Hepatocyte (in vitro differentiated cells): ENCODE data around the gene SPATS2. TPM values are rescaled to one million over a fixed set of nuclear protein-coding genes. Genes with fewer than 3 reads are reported as not detected.

Experiments used
- DNase-seq: peaks from one replicate; pipeline ENCODE4 v3.0.0-alpha.2; 2016; ENCODE audit warnings: low spot score
- H2AFZ ChIP-seq: fragments of 200-600 bp; sonication (generic); 2 replicates; pipeline ENCODE4 v1.6.0; 2016; ENCODE audit warnings: antibody characterized with exemption, mild to moderate bottlenecking
- H3K27ac ChIP-seq: fragments of 200-600 bp; sonication (generic); 2 replicates; pipeline ENCODE4 v1.5.1; 2016; ENCODE audit warnings: mild to moderate bottlenecking
- H3K27me3 ChIP-seq: fragments of 200-600 bp; sonication (generic); 2 replicates; pipeline ENCODE4 v1.6.1; 2016
- H3K36me3 ChIP-seq: fragments of 200-600 bp; sonication (generic); replicated peaks from 2 replicates; pipeline ENCODE4 v1.5.1; 2016; ENCODE audit warnings: low read depth; ENCODE audit not compliant: insufficient read depth
- H3K4me1 ChIP-seq: fragments of 200-600 bp; sonication (generic); 2 replicates; pipeline ENCODE4 v1.5.1; 2016; ENCODE audit warnings: mild to moderate bottlenecking, moderate library complexity; ENCODE audit not compliant: insufficient read depth
- H3K4me2 ChIP-seq: fragments of 200-600 bp; sonication (generic); 2 replicates; pipeline ENCODE4 v1.6.0; 2016
- H3K4me3 ChIP-seq: fragments of 200-600 bp; sonication (generic); 2 replicates; pipeline ENCODE4 v1.5.1; 2016; ENCODE audit warnings: mild to moderate bottlenecking
- H3K79me2 ChIP-seq: fragments of 200-600 bp; sonication (generic); 2 replicates; pipeline ENCODE4 v1.6.0; 2017; ENCODE audit warnings: mild to moderate bottlenecking
- H3K9me2 ChIP-seq: fragments of 200-600 bp; sonication (generic); replicated peaks from 2 replicates; pipeline ENCODE4 v1.6.0; 2017; ENCODE audit warnings: mild to moderate bottlenecking; ENCODE audit not compliant: insufficient read depth
- H3K9me3 ChIP-seq: fragments of 200-600 bp; sonication (generic); 2 replicates; pipeline ENCODE4 v1.5.1; 2016; ENCODE audit warnings: low read depth, mild to moderate bottlenecking
- H4K20me1 ChIP-seq: fragments of 200-600 bp; sonication (generic); 2 replicates; pipeline ENCODE4 v1.6.0; 2016; ENCODE audit warnings: mild to moderate bottlenecking; ENCODE audit not compliant: insufficient read depth, poor library complexity, severe bottlenecking
- CTCF ChIP-seq: fragments of 200-600 bp; sonication (generic); IDR thresholded peaks from 2 replicates; pipeline ENCODE4 v1.5.1; 2016; ENCODE audit warnings: antibody characterized with exemption, mild to moderate bottlenecking; ENCODE audit not compliant: poor library complexity
- EZH2 ChIP-seq: fragments of 200-600 bp; sonication (generic); IDR thresholded peaks from 2 replicates; pipeline ENCODE4 v1.6.1; 2016; ENCODE audit warnings: antibody characterized with exemption, mild to moderate bottlenecking, borderline replicate concordance
- EZH2phosphoT487 ChIP-seq: fragments of 200-600 bp; sonication (generic); IDR thresholded peaks from one replicate; pipeline ENCODE4 v1.6.1; 2018; ENCODE audit warnings: antibody characterized with exemption, mild to moderate bottlenecking, low read depth, moderate library complexity; ENCODE audit not compliant: unreplicated experiment, severe bottlenecking
- WGBS: methylation state at CpG from one replicate; pipeline ENCODE4 v1.1.6; 2016; ENCODE audit warnings: low lambda C conversion rate; ENCODE audit errors: missing lambda C conversion rate; 5-methylcytosine and 5-hydroxymethylcytosine counted together
- polyA plus RNA-seq: library from polyadenylated mRNA; unstranded; fragments of >200 nt; fragmentation: Nextera tagmentation; extraction: Ambion mirVana; gene quantifications from 2 replicates; pipeline ENCODE4 v1.2.1, GENCODE V29; 2016
- total RNA-seq: library from RNA; depleted of rRNA; stranded (reverse); fragments of >200 nt; gene quantifications from 2 replicates; pipeline ENCODE4 v1.2.3, GENCODE V29; 2014

SPATS2 gene
- total and polyA plus RNA-seq, 2 experiments from 2014 or later, result 24.9 to 39.8 TPM

- Histone ChIP-seq H3K36me3 (no peaks in the 10 kb centered on the region), H3K9me2 (no peaks in the 10 kb centered on the region), H3K9me3 (no peaks in the 10 kb centered on the region), H3K27me3 (no peaks in the 10 kb centered on the region), H2AFZ (no peak overlapping the region), H4K20me1 (no peaks in the 10 kb centered on the region), H3K27ac (no peak overlapping the region), H3K4me3 (no peak overlapping the region), H3K79me2 (no peaks in the 10 kb centered on the region), H3K4me1 (peaks cover 3% of the 10 kb centered on the region), H3K4me2 (no peak overlapping the region)
- no peak for DNase-seq
- 94% methylated on average over 2 of the region's 2 CpGs for WGBS
- TF ChIP-seq EZH2phosphoT487, result no peak
- TF ChIP-seq EZH2, result no peak
- no peak for TF ChIP-seq CTCF
Observed at GRCh38 chr12:49487605-49488004, 120.3 kb downstream of the SPATS2 start.

- Histone ChIP-seq H3K27ac (no peak overlapping the region), H3K4me1 (no peaks in the 10 kb centered on the region), H4K20me1 (no peaks in the 10 kb centered on the region), H3K9me2 (no peaks in the 10 kb centered on the region), H3K79me2 (no peaks in the 10 kb centered on the region), H3K4me2 (no peak overlapping the region), H3K9me3 (no peaks in the 10 kb centered on the region), H2AFZ (no peak overlapping the region), H3K4me3 (no peak overlapping the region), H3K36me3 (no peaks in the 10 kb centered on the region), H3K27me3 (no peaks in the 10 kb centered on the region)
- 97% methylated on average over 3 of the region's 3 CpGs for WGBS
- no peak for DNase-seq
- no peak for TF ChIP-seq EZH2
- TF ChIP-seq CTCF, result no peak
- no peak for TF ChIP-seq EZH2phosphoT487
Observed at GRCh38 chr12:49489154-49489553, 121.9 kb downstream of the SPATS2 start.

GRCh38 chr12:49489720-49490119, 122.5 kb downstream of the SPATS2 start:
- H3K4me1 ChIP-seq, result no peaks in the 10 kb centered on the region
- H3K9me3 ChIP-seq, result no peaks in the 10 kb centered on the region
- H3K9me2 ChIP-seq, result no peaks in the 10 kb centered on the region
- no peaks in the 10 kb centered on the region for H3K27me3 ChIP-seq
- no peaks in the 10 kb centered on the region for H4K20me1 ChIP-seq
- TF ChIP-seq CTCF (no peak), EZH2 (no peak), EZH2phosphoT487 (no peak)
- WGBS, result 88% methylated on average over 4 of the region's 4 CpGs
- H3K4me2 ChIP-seq, result no peak overlapping the region
- no peaks in the 10 kb centered on the region for H3K79me2 ChIP-seq
- no peak for DNase-seq
- no peak overlapping the region for H2AFZ ChIP-seq
- no peak overlapping the region for H3K4me3 ChIP-seq
- H3K27ac ChIP-seq, result no peak overlapping the region
- H3K36me3 ChIP-seq, result no peaks in the 10 kb centered on the region

GRCh38 chr12:49491823-49492222, 124.6 kb downstream of the SPATS2 start:
- Histone ChIP-seq H3K4me1 (no peaks in the 10 kb centered on the region), H4K20me1 (no peaks in the 10 kb centered on the region), H2AFZ (no peak overlapping the region), H3K4me3 (no peak overlapping the region), H3K27me3 (no peaks in the 10 kb centered on the region), H3K9me2 (no peaks in the 10 kb centered on the region), H3K36me3 (no peaks in the 10 kb centered on the region), H3K79me2 (no peaks in the 10 kb centered on the region), H3K4me2 (no peak overlapping the region), H3K27ac (peak overlapping the region; percentile 45), H3K9me3 (no peaks in the 10 kb centered on the region)
- peak; percentile 47 for DNase-seq
- TF ChIP-seq EZH2phosphoT487 (no peak), EZH2 (no peak), CTCF (no peak)
- 77% methylated on average over 1 of the region's 1 CpG for WGBS
